ENCODE measurements around the gene DHX57.
"Not testable (repeated sequence)": the region's sequence is repeated elsewhere in the genome, so short reads cannot be mapped to it uniquely, and the experiment has no call there.

The DHX57 gene

DNA sequence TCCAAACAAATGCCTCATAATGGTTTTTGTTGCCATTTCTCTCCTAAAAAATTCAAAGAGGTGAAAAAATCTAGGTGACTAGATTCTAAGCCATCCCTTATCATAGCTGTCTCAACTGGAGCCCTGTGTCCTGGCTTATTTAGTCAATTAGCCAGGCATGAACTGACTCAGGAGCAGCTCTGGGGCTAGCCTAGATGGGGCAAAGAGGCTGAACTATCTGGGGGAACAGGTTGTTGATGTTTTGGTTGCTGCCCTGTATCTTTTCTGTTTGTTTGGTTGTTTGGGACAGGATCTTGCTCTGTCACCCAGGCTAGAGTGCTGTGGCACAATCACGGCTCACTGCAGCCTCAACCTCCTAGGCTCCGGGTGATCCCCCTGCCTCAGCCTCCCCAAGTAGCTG, 83.0 kb downstream of the DHX57 start:
- Histone ChIP-seq H4K20me1 (ENCODE audit: low read depth, low read length) (no peaks in the 10 kb centered on the region), H3K9me3 (ENCODE audit: insufficient read depth, low read length) (no peaks in the 10 kb centered on the region), H3K27me3 (ENCODE audit: low read length) (no peaks in the 10 kb centered on the region), H2AFZ (ENCODE audit: low read depth, low read length, severe bottlenecking) (no peak overlapping the region), H3K9ac (ENCODE audit: low read length) (no peak overlapping the region), H3F3A (ENCODE audit: insufficient read depth) (no peaks in the 10 kb centered on the region), H3K9me2 (replicated peaks; ENCODE audit: insufficient read depth, low read length) (no peaks in the 10 kb centered on the region), H3K27ac (ENCODE audit: low read depth, low read length) (no peak overlapping the region), H3K79me2 (ENCODE audit: insufficient read depth, low read length) (no peaks in the 10 kb centered on the region), H3K4me2 (ENCODE audit: low read depth, low read length, poor library complexity, severe bottlenecking) (no peak overlapping the region), H3K4me3 (ENCODE audit: insufficient read depth, low read length, poor library complexity, severe bottlenecking) (no peak overlapping the region), H3K36me3 (ENCODE audit: low read length) (no peaks in the 10 kb centered on the region)
- TF ChIP-seq EZH2phosphoT487 (conservative IDR thresholded peaks at IDR 0.05; ENCODE audit: low read length): no peak
- TF ChIP-seq, protein P1, sequence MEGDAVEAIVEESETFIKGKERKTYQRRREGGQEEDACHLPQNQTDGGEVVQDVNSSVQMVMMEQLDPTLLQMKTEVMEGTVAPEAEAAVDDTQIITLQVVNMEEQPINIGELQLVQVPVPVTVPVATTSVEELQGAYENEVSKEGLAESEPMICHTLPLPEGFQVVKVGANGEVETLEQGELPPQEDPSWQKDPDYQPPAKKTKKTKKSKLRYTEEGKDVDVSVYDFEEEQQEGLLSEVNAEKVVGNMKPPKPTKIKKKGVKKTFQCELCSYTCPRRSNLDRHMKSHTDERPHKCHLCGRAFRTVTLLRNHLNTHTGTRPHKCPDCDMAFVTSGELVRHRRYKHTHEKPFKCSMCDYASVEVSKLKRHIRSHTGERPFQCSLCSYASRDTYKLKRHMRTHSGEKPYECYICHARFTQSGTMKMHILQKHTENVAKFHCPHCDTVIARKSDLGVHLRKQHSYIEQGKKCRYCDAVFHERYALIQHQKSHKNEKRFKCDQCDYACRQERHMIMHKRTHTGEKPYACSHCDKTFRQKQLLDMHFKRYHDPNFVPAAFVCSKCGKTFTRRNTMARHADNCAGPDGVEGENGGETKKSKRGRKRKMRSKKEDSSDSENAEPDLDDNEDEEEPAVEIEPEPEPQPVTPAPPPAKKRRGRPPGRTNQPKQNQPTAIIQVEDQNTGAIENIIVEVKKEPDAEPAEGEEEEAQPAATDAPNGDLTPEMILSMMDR (IDR thresholded peaks at IDR 0.05; ENCODE audit: insufficient read depth, low read length, poor library complexity, severe bottlenecking): no peak

DNA sequence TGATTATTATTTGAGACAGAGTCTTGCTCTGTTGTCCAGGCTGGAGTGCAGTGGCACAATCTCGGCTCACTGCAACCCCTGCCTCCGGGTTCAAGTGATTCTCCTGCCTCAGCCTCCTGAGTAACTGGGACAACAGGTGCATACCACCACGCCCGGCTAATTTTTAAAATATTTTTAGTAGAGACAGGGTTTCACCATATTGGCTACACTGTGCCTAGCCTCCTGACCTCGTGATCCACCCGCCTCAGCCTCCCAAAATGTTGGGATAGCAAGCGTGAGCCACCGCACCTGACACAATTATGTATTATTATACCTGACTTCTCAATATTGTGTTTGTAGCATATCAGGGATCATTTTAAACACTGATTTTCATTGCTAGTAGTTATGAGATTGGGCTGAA, 83.4 kb downstream of the DHX57 start:
- not testable (repeated sequence) for H3K4me3 ChIP-seq (ENCODE audit: insufficient read depth, low read length, poor library complexity, severe bottlenecking); H2AFZ ChIP-seq (ENCODE audit: low read depth, low read length, severe bottlenecking); H3K4me2 ChIP-seq (ENCODE audit: low read depth, low read length, poor library complexity, severe bottlenecking); H4K20me1 ChIP-seq (ENCODE audit: low read depth, low read length); H3K9me3 ChIP-seq (ENCODE audit: insufficient read depth, low read length); H3F3A ChIP-seq (ENCODE audit: insufficient read depth); H3K36me3 ChIP-seq (ENCODE audit: low read length); H3K9me2 ChIP-seq (replicated peaks; ENCODE audit: insufficient read depth, low read length); H3K27me3 ChIP-seq (ENCODE audit: low read length); H3K79me2 ChIP-seq (ENCODE audit: insufficient read depth, low read length); H3K27ac ChIP-seq (ENCODE audit: low read depth, low read length); H3K9ac ChIP-seq (ENCODE audit: low read length)

GRCh38 chr2:38791744-38792143, 84.0 kb downstream of the DHX57 start:
- H3K9me3 ChIP-seq (ENCODE audit: insufficient read depth, low read length): no peaks in the 10 kb centered on the region
- H3K4me3 ChIP-seq (ENCODE audit: insufficient read depth, low read length, poor library complexity, severe bottlenecking): no peak overlapping the region
- no peak overlapping the region for H3K4me2 ChIP-seq (ENCODE audit: low read depth, low read length, poor library complexity, severe bottlenecking)
- no peaks in the 10 kb centered on the region for H3K79me2 ChIP-seq (ENCODE audit: insufficient read depth, low read length)
- H3K9me2 ChIP-seq (replicated peaks; ENCODE audit: insufficient read depth, low read length): no peaks in the 10 kb centered on the region
- no peaks in the 10 kb centered on the region for H3F3A ChIP-seq (ENCODE audit: insufficient read depth)
- TF ChIP-seq EZH2phosphoT487 (conservative IDR thresholded peaks at IDR 0.05; ENCODE audit: low read length): no peak
- TF ChIP-seq, protein P1 (IDR thresholded peaks at IDR 0.05; ENCODE audit: insufficient read depth, low read length, poor library complexity, severe bottlenecking): no peak
- H3K27me3 ChIP-seq (ENCODE audit: low read length): no peaks in the 10 kb centered on the region
- H3K9ac ChIP-seq (ENCODE audit: low read length): no peak overlapping the region
- H3K36me3 ChIP-seq (ENCODE audit: low read length): no peaks in the 10 kb centered on the region
- no peaks in the 10 kb centered on the region for H4K20me1 ChIP-seq (ENCODE audit: low read depth, low read length)
- H3K27ac ChIP-seq (ENCODE audit: low read depth, low read length): no peak overlapping the region
- no peak overlapping the region for H2AFZ ChIP-seq (ENCODE audit: low read depth, low read length, severe bottlenecking)

GRCh38 chr2:38789691-38790090, 86.0 kb downstream of the DHX57 start:
- no peak overlapping the region for H3K27ac ChIP-seq (ENCODE audit: low read depth, low read length)

More at GRCh38 chr2:38789691-38790090, 86.0 kb downstream of the DHX57 start:
- H3K4me3 ChIP-seq (ENCODE audit: insufficient read depth, low read length, poor library complexity, severe bottlenecking): no peak overlapping the region
- no peak for TF ChIP-seq EZH2phosphoT487 (conservative IDR thresholded peaks at IDR 0.05; ENCODE audit: low read length)
- TF ChIP-seq, protein P1 (IDR thresholded peaks at IDR 0.05; ENCODE audit: insufficient read depth, low read length, poor library complexity, severe bottlenecking): no peak
- H2AFZ ChIP-seq (ENCODE audit: low read depth, low read length, severe bottlenecking): no peak overlapping the region
- no peaks in the 10 kb centered on the region for H3K9me2 ChIP-seq (replicated peaks; ENCODE audit: insufficient read depth, low read length)
- H3K9ac ChIP-seq (ENCODE audit: low read length): no peak overlapping the region
- H3K9me3 ChIP-seq (ENCODE audit: insufficient read depth, low read length): no peaks in the 10 kb centered on the region
- no peaks in the 10 kb centered on the region for H3K79me2 ChIP-seq (ENCODE audit: insufficient read depth, low read length)
- H4K20me1 ChIP-seq (ENCODE audit: low read depth, low read length): no peaks in the 10 kb centered on the region
- H3K27me3 ChIP-seq (ENCODE audit: low read length): no peaks in the 10 kb centered on the region
- no peaks in the 10 kb centered on the region for H3F3A ChIP-seq (ENCODE audit: insufficient read depth)
- H3K4me2 ChIP-seq (ENCODE audit: low read depth, low read length, poor library complexity, severe bottlenecking): no peak overlapping the region
- H3K36me3 ChIP-seq (ENCODE audit: low read length): no peaks in the 10 kb centered on the region
